Measurements from ENCODE around the gene APOD. TPM values are rescaled to one million over a fixed set of nuclear protein-coding genes. Genes with fewer than 3 reads are reported as not detected.

APOD gene
- total and polyA plus RNA-seq, 2 of the 8 experiments (the other 6 are each of a cell fraction or from before 2014, with no cell fraction given), result not detected

GRCh38 chr3:195539479-195539878, 44.3 kb downstream of the APOD start (continued):
- no peak for TF ChIP-seq POLR2A (IDR thresholded peaks at IDR 0.05; ENCODE audit: control extremely low read depth in 1 of 2, low read depth in 2 of 2, low read length in 2 of 2)
- no peak for TF ChIP-seq FOSL1 (IDR thresholded peaks at IDR 0.05; ENCODE audit: insufficient read depth, low read depth, low read length)
